GM18505 (cell line): Measurements from ENCODE around the gene MRPL57.
"Not testable (repeated sequence)": the region's sequence is repeated elsewhere in the genome, so short reads cannot be mapped to it uniquely, and the experiment has no call there.

Experiments used
- ATAC-seq: cut with Tn5 transposase; IDR thresholded peaks from one replicate; pipeline ENCODE4 v1.9.1; 2021; ENCODE audit not compliant: unreplicated experiment
- POLR2A ChIP-seq: IDR thresholded peaks from 4 replicates; pipeline ENCODE4 v1.6.1; 2011; ENCODE audit warnings: borderline replicate concordance; ENCODE audit not compliant: insufficient read depth, insufficient read length; ENCODE audit errors: extremely low read depth

MRPL57 gene

DNA sequence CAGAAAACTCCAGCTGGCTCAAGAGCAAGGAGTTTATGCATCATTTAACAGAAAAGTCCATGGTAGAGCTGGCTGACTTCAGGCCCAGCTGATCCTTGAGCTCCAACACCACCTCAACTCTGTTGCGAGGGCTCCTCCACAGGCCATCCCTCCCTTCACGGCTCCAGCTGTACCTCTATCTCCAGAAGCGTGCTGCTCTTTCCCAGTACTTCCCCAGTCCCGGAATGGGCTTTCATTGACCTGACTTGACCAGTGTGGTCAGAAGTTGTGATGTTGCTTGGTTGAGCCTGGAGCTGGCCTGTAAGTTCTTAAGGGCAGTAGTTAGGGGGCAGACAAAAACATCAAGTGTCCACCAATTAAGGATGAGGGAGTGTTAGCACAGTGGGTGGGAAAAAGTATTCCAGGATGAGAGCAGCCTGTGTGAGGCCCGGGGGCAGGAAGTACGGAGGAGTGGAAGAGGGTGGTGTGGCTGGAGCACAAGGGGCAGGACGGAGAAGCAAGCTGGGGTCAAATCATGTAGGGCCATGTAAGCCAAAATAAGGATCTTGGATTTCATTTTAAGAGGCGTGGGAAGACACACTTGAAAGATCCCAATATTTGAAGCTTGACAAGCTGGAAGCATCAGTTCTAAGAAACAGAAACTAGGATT, 24.1 kb upstream of the MRPL57 start:
- no peak for ATAC-seq
- TF ChIP-seq POLR2A = no peak

- no peak for TF ChIP-seq POLR2A
- no peak for ATAC-seq
These were observed 11.8 kb upstream of the MRPL57 start for GRCh38 chr13:21164631-21165030.

DNA sequence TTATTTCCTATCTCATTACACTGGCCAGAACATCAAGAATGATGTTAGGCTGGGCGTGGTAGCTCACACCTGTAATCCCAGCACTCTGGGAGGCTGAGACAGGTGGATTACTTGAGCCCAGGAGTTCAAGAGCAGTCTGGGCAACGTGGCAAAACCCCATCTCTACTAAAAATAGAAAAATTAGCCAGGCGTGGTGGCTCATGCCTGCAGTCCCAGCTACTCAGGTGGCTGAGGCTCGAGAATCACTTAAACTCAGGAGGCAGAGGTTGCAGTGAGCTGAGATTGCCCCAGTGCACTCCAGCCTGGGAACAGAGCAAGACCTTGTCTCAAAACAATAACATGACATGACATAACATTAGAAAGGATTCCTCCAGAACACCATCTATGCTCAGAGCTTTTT, 10.9 kb upstream of the MRPL57 start:
- not testable (repeated sequence) for ATAC-seq

DNA sequence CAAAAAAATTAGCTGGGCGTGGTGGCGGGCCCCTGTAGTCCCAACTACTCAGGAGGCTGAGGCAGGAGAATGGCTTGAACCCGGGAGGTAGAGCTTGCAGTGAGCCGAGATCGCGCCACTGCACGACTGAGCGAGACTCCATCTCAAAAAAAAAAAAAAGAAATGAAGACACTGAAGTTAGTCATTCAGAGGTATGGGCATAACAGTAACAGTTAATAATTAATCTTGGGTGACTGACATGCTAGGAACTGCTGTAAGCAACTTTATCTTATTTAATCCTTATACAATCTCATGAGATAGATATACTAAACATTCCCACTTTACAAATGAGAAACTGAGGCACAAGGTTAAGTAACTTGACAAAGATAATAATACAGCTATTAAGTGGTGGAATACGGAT, 5.0 kb upstream of the MRPL57 start:
- TF ChIP-seq POLR2A = no peak

DNA sequence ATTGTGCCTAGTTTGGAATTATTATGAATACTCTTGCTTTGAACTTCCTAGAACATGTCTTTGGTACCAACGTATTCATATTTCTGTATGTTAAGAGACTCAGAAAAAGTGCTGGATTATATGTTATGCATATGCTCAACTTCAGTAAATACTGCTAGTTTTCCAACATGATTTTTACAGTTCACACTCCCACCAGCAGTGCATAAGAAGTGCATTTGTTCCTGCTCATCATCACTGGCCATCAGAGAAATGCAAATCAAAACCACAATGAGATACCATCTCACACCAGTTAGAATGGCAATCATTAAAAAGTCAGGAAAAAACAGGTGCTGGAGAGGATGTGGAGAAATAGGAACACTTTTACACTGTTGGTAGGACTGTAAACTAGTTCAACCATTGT, 2.7 kb upstream of the MRPL57 start:
- ATAC-seq = not testable (repeated sequence)

More for the DNA sequence above, 5.0 kb upstream of the MRPL57 start:
- no peak for ATAC-seq

DNA sequence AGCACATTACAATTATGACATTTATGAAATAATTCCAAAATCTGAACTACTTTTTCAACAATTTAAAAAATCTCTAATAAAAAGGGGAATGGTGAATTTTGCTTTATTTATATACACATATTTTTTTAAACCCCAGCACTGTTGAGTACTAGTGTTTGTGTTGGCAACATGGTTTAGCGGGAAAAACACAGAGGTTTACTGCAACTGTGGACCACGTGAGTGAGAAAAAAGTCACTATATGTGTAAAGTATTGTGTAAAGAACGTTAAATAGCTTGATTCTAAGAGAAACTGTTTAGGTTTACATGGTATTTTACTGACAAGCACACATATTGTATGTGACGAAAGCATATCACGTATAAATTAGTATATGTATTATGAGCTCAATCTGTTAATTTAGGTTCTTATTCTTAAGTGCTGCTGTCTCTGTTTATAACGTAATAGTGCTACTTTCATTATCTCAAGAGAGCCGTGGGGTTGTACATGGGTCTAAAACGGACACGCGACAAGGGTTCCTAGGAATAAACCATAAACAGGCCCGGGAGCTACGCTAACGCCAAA, 723 bp upstream of the MRPL57 start:
- no peak for TF ChIP-seq POLR2A
- no peak for ATAC-seq

DNA sequence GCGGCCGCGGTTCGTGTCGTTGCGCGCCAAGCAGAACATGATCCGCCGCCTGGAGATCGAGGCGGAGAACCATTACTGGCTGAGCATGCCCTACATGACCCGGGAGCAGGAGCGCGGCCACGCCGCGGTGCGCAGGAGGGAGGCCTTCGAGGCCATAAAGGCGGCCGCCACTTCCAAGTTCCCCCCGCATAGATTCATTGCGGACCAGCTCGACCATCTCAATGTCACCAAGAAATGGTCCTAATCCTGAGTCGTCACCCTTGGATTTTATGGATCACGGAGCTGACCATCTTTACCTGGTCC, 475 bp downstream of the MRPL57 start:
- peak; percentile 25 for ATAC-seq
- TF ChIP-seq POLR2A = no peak

DNA sequence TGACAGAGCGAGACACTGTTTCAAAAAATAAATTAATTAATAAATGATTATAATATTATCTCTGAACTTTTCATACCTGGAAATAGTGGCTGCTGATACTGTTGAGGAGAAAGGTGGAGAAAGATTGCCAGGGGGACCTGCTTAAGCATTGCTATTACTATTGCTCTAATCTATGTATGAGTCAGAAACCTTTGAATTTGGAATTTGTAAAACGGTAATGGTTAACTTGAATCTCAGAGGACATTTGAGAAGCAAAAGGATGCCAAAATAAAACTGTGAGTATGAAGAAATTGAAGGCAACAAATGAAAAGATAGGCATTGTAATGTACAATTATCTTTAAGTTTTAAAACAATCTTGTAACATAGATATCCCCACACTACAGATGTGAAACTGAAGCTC, 5.2 kb downstream of the MRPL57 start:
- no peak for ATAC-seq

GRCh38 chr13:21186410-21186809, 10.0 kb downstream of the MRPL57 start:
- ATAC-seq = not testable (repeated sequence)

More for the DNA sequence above, 5.2 kb downstream of the MRPL57 start:
- no peak for TF ChIP-seq POLR2A

DNA sequence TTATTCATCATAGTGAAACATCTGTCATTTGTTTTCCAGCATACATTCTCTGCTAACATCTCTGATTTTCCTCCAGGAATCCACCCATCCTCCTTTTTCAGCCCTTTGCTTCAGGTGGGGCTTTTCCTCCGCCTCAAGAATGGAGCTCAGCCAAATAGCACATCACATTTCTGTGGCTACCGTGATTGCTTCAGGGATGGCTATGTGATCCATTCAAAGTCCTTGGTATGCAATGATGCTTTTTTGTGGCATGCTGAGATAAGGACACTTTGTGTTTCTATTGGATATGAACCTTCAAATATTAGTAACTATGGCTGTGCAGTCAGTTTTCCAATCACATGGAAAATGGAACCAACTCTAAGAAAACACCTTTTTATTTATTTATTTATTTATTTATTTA, 18.3 kb downstream of the MRPL57 start:
- not testable (repeated sequence) for ATAC-seq

DNA sequence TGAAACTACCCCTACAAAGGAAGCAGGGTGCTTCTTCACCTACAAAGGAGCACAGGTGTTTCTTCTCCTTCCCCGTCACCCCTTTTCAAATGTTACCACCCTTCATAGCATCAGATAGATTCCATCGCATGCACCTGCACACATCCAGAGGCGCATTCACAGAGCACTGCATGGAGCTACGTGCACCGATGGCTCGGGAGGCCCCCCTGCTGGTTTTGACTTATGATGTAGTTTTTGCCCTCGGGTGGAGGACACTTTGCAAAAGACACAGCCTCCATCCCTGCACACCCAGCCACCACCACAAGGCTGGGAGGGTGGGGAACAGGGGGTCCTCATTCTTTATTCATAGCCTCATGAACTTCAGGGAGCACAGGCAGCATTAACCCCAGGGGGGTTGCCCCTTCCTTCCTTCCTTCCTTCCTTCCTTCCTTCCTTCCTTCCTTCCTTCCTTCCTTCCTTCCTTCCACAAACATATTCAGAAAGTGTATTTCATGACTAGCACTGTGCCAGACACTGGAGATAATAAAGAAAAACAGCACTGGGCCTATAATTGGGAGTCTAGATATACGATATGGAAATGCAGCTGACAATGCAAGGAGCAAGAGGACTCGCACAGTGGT, 21.3 kb downstream of the MRPL57 start:
- ATAC-seq = not testable (repeated sequence)

- ATAC-seq = not testable (repeated sequence)
These were observed 21.9 kb downstream of the MRPL57 start for GRCh38 chr13:21198391-21198790.

DNA sequence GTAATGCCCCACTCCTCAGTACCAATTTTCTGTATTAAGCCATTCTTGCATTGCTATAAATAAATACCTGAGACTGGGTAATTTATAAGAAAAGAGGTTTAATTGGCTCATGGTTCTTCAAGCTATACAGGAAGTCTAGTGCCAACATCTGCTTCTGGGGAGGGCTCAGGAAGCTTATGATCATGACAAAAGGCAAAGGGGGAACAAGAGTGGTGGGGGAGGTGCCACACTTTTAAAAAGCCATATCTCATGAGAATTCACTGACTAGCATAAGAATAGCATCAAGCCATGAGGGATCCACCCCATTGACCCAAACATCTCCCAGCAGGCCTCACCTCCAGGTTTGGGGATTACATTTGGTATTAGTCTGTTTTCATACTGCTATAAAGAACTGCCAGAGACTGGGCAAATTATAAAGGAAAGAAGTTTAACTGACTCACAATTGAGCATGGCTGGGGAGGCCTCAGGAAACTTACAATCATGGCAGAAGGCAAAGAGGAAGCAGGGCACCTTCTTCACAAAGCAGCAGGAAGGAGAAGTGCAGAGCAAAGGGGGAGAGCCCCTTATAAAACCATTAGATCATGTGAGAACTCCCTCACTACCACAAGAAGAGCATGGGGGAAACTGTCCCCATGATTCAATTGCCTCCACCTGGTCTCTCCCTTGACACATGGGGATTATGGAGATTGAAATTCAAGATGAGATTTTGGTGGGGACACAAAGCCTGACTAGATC, 25.2 kb downstream of the MRPL57 start:
- ATAC-seq = not testable (repeated sequence)

- ATAC-seq = no peak
These were observed 26.5 kb downstream of the MRPL57 start for GRCh38 chr13:21202767-21203531.

More at GRCh38 chr13:21202767-21203531, 26.5 kb downstream of the MRPL57 start:
- TF ChIP-seq POLR2A = no peak
